Measurements from ENCODE around the gene MND1.
"Not testable (repeated sequence)": the region's sequence is repeated elsewhere in the genome, so short reads cannot be mapped to it uniquely, and the experiment has no call there.

MND1 gene

DNA sequence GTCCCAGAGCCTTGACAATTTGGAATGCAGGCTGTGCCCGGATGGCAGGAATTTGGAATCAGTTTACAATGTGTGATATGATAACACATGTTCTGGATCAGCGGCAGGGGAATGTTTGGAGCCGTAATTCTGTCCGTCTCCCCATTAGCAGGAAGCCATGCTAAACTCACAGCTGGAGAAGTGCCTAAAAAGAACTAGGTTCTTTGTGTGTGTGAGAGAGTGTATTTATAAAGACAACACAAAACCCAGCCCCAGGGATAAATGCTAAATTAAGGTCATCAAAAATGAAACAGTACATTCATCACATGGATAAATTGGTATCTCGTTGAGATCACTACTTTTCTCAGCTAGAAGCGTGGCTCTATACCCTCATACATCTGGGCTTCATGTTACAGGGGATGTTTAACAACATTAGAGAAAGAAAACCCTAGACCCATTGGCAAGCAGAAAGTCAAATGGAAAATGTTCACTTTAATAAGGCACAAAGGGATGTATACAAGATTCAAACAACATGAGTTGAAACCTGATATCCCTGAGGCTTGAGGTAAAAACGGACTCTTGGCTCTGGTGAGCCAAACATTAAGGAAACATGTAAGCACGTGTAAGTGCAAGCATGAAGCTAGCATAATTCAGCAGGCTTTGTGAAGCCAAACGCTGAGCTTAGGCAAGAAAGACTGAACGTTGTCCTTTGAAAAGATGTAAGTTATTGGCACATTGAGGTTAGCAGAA is 103.7 kb downstream of the MND1 start:
- no peak for DNase-seq

DNA sequence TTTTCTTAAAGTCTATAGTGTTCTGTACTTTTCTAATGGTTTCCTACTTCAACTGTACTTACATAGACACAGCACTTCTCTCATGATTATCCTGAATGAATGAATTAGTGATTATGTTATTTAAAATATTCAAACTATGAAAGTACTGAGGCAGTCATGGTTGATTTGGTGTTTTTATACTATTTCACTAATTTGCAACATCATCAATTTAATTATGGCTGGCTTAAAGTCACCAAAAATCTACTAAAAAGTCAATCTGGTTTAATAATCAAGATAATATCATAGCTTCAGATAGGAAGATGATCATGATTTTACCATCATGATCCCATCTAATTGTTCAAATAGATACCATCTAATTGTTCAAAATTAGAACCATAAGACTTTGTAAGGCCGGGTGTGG is 104.8 kb downstream of the MND1 start:
- no peak for DNase-seq

DNA sequence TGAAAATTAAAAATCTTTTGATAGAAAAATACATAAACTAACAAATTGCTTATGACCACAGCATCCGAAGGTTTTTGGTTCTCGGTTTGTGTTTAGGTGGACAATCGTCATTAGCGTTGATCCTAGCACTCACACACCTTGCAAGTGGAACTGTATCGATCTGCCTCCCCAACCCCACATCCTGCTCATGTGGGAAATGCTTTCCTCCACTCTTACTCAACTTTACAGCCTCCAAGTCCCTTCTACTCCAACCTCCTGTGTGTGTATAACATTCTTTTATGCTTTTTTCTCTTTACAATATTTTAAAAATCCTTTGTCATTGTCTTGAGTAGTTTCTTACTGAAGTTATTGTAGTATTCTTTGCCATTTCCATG is 106.0 kb downstream of the MND1 start:
- no peak for DNase-seq

DNA sequence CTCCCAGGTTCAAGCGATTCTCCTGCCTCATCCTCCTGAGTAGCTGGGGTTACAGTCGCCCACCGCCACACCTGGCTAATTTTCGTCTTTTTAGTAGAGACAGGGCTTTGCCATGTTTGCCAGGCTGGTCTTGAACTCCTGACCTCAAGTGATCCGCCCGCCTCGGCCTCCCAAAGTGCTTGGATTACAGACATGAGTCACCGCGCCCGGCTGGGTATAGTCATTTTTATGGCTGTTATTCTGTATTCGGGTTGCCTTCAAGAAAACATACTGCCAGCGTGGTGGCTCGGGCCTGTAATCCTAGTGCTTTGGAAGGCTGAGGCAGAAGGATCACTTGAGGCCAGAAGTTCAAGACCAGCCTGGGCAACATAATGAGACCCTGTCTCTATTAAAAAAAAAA is 106.7 kb downstream of the MND1 start:
- not testable (repeated sequence) for DNase-seq

DNA sequence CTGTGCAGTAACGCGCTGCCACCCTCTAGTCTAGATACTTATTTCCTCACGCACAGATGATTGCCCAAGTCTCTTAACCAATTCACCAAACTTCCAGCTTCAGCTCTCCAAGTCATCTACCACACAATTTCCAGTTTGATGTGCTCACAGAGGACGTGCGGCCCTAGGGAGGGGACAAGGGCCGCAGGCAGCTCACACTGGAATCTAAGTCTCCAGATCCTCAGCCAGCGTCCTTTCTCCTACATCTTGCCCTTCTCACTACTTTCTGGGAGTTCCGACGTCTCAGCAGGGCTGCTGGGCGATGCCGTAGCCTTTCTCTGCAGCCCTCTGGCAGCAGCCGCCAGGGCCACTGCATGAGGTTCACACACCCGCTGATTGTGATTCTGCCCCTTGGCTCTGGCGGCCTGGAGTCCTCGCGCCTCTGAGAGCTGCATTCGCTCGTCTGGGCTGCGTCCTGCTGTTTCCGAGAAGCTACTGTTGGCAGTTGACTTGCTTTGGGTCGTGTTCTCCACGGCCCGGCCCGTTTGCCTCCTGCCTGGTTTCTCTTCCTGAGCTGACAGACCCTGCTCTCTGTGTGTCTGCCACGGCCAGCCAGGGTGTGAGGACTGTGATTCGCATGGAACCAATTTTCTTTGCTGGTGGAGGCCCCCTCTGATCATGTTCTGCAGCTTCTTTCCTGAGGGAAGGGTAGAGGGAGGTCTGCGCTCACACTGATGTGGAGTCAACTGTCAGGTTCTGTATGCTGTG is 107.6 kb downstream of the MND1 start:
- no peak for DNase-seq

DNA sequence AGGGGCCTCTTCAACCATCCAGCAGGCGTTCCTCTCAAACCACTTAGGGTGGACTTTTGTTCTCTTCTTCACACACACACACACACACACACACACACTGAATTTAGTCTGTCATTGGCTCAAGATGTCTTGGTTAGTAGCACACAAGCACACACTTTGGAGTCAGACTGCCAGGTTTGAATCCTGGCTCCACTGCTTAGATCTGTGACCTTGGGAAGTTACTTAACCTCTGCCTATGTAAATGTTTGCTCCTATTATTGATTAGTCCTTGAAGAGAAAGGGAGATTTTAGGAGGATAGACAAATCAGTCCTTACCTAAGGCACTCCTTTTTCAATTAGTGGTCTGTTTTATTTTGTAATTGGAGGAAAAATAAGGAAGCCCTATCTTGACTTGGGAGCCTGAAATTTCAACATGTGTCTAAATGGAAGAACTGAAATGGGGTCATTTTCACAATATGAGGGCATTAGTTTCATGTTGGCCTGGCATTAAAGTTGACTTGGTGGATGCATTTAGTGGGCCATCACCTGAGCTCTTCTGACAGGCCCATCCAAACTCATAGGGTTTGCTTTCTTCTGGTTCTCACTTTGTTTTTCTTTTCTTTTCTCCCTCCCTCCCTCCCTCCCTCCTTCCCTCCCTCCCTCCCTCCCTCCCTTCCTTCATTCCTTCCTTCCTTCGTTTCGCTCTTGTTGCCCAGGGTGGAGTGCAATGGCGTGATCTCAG is 108.3 kb downstream of the MND1 start:
- DNase-seq = no peak

DNA sequence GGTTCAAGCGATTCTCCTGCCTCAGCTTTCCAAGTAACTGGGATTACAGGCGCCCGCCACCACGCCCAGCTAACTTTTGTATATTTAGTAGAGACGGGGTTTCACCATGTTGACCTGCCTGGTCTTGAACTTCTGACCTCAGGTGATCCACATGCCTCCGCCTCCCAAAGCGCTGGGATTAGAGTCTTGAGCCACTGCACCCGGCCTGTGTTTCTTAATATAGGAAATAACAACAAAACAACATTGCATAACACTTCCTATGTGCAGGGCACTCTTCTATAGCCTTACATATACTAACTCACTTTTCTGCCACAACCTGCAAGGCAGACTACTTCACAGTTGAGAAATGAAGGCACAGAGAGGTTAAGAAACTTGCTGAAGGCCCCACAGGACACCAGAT is 108.9 kb downstream of the MND1 start:
- no peak for DNase-seq

DNA sequence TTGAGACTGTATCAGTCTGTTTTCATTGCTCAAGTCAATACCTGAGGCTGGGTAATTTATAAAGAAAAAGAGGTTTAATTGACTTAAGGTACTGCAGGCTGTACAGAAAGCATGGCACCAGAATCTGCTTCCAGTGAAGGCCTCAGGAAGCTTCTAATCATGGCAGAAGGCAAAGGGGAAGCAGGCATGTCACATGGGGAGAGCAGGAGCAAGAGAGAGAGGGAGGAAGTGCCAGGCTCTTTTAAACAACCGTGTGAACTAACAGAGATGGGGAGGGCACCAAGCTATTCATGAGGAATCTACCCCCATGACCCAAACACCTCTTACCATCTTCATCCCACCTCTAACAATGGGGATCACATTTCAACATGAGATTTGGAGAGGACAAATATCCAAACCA is 114.5 kb downstream of the MND1 start:
- DNase-seq = no peak

DNA sequence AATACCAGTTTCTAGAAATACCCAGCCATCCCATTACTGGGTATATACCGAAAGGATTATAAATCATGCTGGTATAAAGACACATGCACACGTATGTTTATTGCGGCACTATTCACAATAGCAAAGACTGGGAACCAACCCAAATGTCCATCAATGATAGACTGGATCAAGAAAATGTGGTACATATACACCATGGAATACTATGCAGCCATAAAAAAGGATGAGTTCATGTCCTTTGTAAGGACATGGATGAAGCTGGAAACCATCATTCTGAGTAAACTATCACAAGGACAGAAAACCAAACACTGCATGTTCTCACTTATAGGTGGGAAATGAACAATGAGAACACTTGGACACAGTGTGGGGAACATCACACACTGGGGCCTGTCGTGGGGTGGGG is 117.1 kb downstream of the MND1 start:
- not testable (repeated sequence) for DNase-seq

DNA sequence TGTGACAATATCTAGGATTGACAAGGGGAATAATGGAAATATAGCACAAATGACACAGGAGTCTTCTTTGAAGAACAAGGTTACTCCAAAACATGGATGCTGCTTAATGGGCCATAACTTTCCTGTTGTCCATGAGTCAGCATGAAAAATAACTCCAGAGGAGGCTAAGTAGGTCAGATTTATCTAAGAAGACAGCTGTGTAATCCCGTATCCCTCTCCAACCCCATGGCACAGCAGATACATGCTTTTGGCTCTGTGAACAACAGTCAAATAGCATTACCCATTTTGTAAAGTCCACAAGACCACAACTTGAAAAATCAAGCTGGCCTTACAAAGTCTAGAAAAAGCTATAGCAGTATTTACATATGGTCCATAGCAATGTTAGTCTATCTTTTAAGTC is 119.6 kb downstream of the MND1 start:
- DNase-seq = no peak

Data from bone marrow (tissue), 2 donors.